Activated naive CD4-positive, alpha-beta T cell treated with Interleukin-2 at 50 U/mL for 16 hours (primary cell): ENCODE measurements around the gene SQSTM1.
"Not testable (repeated sequence)": the region's sequence is repeated elsewhere in the genome, so short reads cannot be mapped to it uniquely, and the experiment has no call there.

Experiments
- DNase-seq: peaks from one replicate; pipeline ENCODE4 v3.0.0-alpha.2; 2020

Gene SQSTM1

GRCh38 chr5:179860301-179860700 lies 39.6 kb downstream of the SQSTM1 start:
- no peak for DNase-seq

GRCh38 chr5:179862296-179862695 lies 41.6 kb downstream of the SQSTM1 start:
- no peak for DNase-seq

DNA sequence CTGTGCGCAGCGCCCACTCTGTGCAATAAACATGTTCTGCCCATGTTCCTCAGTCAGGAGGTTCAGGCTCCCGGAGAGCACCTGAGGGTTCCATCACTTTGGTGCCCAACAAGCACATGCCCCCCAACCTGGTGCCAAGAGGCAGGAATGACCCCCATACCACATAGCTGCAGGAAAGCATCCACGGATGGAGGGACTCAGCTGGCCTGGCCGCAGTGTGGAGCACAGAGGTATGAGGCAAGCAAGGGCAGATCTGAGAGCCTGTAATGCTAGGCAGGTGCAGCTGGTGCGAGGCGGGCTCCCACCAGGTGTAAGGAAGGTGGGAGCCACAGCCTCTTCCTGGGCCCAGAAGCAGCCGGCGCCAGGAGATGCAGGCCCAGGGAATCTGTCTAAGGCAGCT lies 42.2 kb downstream of the SQSTM1 start:
- no peak for DNase-seq

DNA sequence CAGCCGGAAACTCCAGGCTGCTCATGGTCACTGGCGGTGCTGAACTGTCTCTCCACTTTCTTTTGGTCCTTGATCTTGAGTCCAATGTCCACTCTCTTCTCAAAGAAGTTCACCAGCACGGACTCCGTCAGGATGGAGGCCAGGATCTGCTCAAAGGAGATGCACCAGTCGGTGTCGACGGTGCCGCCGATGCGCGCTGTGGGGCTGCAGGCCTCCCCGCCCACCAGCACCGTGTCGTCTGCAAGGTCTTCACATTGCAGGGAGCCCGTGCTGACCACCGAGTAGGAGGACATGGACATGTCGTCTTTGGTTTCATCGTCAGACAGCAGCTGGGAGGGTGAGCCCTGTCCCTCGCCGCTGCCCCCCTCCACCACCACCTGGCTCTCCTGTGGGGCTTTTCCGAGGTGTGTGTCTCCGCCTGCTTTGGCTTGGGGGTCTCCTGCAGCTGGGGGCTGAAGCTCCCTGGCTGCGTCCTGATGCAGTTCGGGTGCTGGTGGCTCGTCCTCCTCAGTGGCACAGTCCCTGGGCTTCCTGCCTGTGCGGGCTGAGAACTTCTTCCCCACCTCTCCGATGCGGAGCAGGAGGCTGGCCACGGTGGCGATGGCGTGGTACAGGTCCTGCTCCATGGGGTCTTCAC lies 42.9 kb downstream of the SQSTM1 start:
- no peak for DNase-seq

- no peak for DNase-seq
Observed at GRCh38 chr5:179864686-179865085, 44.0 kb downstream of the SQSTM1 start.

DNA sequence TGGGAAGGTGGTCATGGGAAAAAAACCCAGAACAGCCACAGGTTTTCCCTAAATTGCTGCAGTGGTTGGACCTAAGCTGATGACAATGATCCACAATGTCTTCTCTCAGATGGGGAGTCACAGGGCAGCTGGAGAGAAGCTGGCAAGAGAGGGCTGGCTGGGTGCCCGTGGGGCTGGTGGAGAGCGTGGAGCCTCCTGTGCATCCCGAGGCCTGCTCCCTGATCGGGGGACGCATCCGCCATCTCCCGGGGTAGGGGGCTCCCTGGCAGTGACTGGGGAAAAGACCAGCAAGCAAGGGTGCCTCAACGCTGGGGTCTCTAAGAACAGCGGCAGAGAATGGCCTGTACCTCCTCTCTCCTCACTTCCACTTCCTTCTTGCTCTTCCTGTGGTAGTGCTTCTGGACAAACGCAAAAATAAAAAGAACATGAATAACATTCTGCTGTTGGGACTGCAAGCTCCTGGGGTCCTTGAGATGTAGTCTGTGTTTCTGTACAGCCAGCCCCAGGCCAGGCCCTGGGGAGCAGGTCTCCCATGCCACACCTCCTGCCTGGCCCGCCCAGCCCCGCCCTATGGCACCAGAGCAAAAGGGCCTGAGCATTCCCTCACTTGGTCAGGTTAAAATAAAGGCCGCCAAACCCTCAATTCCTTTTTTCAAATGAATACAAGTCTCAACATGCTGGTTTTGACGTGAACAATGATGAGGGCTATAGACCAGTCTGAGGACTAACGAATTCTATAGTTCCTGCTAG lies 45.0 kb downstream of the SQSTM1 start:
- DNase-seq = no peak

DNA sequence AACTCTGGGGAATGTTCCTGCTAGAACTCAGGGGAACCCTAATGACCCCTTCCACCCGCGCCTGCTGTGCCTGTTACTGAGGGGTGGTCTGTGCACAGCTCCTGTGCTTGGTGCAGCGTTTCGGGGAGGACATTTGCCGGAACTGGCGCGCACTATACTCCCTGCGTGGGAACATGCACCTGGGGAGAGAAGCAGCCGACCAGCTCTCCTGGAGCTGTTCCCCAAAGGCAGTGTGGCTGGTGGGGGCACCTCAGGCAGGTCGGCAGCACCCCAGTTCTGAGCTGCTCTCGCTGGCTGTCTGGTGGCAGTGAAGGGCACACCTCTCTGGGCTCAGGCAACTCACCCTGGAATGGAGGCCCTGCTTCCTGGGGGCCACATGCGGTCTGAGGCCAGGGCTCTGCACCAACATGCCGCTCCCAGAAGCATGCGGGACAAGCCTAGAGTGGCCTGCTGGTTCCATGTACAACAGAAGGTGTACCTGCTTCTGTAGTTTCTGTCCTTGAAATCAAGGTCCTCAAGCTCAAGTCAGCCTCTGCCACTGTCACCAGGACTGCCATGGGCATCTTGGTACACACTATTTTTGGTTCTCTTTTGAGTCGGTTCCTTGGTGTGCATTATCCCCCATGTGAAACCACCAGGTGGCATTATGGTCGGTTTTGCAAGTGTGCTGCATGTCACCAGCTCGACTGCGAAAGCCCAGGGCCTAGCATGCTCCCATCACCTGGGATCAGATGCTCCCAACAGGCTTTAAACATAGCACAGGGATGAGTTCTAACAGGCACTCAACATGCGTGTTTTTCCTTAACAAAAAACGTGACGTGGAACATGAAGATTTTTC lies 45.8 kb downstream of the SQSTM1 start:
- DNase-seq = peak; percentile 25

DNA sequence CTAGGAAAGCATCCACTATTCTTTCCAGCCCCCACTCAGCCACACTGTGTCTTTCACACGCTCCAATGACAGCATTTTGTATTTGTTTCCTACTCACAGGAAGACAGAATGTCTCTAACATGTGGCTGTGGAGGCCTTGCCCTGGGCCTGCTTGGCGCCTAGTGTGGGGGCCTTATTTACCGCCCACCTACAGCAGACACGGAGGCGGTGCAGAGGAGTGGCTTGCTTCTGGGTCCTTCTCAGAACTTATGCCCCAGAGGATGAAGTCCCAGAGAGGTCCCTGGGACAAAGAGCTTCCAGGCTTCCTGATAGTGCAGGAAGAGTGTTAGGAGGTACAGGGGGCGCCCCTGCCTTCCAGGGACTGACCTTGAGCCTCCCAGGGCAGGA lies 46.4 kb downstream of the SQSTM1 start:
- no peak for DNase-seq

DNA sequence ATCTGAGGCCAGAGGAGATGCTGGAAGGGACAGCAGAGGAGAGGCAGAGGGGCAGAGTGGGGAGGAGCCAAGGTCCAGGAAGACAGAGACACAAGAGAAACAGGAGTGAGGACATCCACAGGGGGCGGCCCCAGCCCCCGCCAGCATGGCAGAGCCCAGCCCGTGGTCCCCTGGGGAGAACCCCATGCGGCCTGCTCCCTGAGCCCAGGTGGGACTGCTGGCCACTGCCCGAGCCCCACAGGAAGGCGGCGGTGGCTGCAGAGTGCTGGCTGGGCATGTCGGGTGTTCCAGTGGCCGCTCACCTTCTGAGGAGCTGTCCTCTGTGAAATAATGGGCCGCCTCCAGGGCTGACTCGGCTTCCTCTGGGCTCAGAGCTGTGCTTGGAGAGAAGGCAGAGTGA lies 46.8 kb downstream of the SQSTM1 start:
- no peak for DNase-seq

GRCh38 chr5:179868541-179868940 lies 47.8 kb downstream of the SQSTM1 start:
- DNase-seq = no peak

- no peak for DNase-seq
Observed at GRCh38 chr5:179869101-179869500, 48.4 kb downstream of the SQSTM1 start.

- DNase-seq = no peak
Observed at GRCh38 chr5:179869641-179870402, 49.1 kb downstream of the SQSTM1 start.

DNA sequence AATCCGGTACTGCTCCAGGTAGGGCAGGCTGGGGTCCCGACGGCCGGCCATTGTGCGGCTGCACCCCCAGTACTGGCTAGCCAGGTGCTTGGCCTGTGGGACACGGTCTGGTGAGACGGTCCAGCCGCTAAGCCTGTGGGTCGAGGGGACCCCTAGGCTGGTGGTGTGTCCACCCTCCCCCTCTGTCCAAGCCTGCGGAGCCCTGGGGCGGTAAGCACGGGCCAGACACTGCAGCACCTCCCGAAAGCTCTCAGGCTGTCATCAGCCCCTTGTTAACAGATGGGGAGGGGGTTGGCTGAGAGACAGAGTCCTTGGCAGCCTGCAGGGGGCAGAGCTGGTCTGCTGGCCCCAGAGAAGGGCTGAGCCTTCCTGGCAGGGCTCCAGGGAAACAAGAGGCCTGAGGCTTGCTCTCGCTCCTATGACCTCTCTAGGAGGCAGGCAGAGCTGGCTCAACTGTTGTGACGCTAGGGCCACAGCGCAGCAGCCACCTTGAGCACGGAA lies 49.7 kb downstream of the SQSTM1 start:
- no peak for DNase-seq

GRCh38 chr5:179870952-179871351 lies 50.2 kb downstream of the SQSTM1 start:
- DNase-seq = no peak

DNA sequence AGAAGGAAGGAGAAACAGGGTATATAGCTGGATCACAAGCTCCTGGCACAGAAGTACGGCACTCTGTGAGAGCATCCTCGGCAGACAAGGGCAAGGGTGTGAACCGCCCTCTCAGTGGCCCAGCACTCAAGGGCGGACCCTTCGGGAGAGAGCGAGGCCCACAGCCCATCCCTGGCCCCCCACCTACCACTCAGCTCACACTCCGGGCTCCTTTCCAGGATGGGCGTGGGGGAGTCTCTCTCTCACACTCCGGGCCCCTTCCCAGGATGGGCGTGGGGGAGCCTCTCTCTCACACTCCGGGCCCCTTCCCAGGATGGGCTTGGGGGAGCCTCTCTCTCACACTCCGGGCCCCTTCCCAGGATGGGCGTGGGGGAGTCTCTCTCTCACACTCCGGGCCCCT lies 50.8 kb downstream of the SQSTM1 start:
- DNase-seq = not testable (repeated sequence)

- no peak for DNase-seq
Observed at GRCh38 chr5:179872055-179872827, 51.5 kb downstream of the SQSTM1 start.

- no peak for DNase-seq
Observed at GRCh38 chr5:179872828-179873575, 52.3 kb downstream of the SQSTM1 start.

GRCh38 chr5:179873588-179874110 lies 52.9 kb downstream of the SQSTM1 start:
- no peak for DNase-seq

GRCh38 chr5:179874136-179874535 lies 53.4 kb downstream of the SQSTM1 start:
- no peak for DNase-seq

DNA sequence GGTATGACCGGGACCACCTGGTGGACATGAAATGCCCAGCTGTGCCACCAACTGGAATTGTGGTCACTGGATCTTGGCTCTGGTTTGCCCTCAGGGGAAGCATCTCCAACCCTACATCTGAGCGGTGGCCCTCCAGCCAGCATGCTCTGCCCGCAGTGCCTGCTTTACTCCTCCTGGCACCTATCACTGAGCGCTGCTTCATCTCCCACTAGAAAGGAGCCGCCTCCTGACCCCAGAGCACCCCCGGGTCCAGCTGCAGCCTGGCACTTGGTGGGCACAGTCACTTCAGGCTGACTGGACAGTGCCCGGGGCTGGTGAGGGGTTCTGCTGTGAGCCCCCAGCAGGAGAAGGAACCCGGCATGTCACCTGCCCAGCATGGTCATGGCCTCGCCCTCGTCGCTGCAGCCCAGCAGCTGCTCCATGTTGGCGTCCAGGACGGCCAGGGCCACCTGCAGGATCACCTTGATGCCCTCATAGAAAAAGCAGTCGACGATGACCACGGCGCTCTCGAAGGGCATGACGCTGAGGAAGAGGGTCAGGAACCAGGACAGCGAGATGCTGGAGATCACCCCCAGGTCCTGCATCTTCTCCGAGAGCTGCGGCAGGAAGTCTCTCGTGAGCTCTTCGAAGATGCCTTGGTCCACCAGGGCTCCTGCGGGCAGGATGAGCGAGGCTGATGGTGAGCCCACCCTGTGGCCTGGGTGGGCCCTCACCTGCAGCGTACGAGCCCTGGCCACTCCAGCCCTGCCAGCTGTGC lies 54.0 kb downstream of the SQSTM1 start:
- no peak for DNase-seq
